Dendritic cell treated with granulocyte-macrophage colony-stimulating factor and Interleukin-4, amounts not matched to agents 40 ng/mL and 50 ng/mL, for 4 days (primary cell): ENCODE data around the gene EIF5B.
"Not testable (repeated sequence)": the region's sequence is repeated elsewhere in the genome, so short reads cannot be mapped to it uniquely, and the experiment has no call there.

Source experiments
- H3K27ac Mint-ChIP-seq: one replicate; pipeline ENCODE4 v1.8.0; 2022; ENCODE audit warnings: mild to moderate bottlenecking, mixed read lengths
- H3K27me3 Mint-ChIP-seq: one replicate; pipeline ENCODE4 v1.8.0; 2022; ENCODE audit warnings: mild to moderate bottlenecking, mixed read lengths
- H3K36me3 Mint-ChIP-seq: one replicate; pipeline ENCODE4 v1.8.0; 2022; ENCODE audit warnings: low read depth, mixed read lengths
- H3K4me1 Mint-ChIP-seq: one replicate; pipeline ENCODE4 v1.8.0; 2022; ENCODE audit warnings: low read depth, mixed read lengths
- H3K4me3 Mint-ChIP-seq: one replicate; pipeline ENCODE4 v1.8.0; 2022; ENCODE audit warnings: mild to moderate bottlenecking, moderate library complexity, mixed read lengths
- H3K9me3 Mint-ChIP-seq: one replicate; pipeline ENCODE4 v1.8.0; 2022; ENCODE audit warnings: mixed read lengths
- intact Hi-C: fragments of 100-400 bp; cut with micrococcal nuclease; formaldehyde crosslinking; loops from one replicate; pipeline ENCODE4 v1.15.0; 2022

EIF5B gene, protein sequence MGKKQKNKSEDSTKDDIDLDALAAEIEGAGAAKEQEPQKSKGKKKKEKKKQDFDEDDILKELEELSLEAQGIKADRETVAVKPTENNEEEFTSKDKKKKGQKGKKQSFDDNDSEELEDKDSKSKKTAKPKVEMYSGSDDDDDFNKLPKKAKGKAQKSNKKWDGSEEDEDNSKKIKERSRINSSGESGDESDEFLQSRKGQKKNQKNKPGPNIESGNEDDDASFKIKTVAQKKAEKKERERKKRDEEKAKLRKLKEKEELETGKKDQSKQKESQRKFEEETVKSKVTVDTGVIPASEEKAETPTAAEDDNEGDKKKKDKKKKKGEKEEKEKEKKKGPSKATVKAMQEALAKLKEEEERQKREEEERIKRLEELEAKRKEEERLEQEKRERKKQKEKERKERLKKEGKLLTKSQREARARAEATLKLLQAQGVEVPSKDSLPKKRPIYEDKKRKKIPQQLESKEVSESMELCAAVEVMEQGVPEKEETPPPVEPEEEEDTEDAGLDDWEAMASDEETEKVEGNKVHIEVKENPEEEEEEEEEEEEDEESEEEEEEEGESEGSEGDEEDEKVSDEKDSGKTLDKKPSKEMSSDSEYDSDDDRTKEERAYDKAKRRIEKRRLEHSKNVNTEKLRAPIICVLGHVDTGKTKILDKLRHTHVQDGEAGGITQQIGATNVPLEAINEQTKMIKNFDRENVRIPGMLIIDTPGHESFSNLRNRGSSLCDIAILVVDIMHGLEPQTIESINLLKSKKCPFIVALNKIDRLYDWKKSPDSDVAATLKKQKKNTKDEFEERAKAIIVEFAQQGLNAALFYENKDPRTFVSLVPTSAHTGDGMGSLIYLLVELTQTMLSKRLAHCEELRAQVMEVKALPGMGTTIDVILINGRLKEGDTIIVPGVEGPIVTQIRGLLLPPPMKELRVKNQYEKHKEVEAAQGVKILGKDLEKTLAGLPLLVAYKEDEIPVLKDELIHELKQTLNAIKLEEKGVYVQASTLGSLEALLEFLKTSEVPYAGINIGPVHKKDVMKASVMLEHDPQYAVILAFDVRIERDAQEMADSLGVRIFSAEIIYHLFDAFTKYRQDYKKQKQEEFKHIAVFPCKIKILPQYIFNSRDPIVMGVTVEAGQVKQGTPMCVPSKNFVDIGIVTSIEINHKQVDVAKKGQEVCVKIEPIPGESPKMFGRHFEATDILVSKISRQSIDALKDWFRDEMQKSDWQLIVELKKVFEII

GRCh38 chr2:99337113-99338028 lies at the start of gene EIF5B:
Gene EIF5B (plus strand): TSS chr2:99337389. CDS start chr2:99337555, 166 bp downstream.
- no peaks in the 10 kb centered on the region for H3K9me3 Mint-ChIP-seq
- peaks cover 11% of the 10 kb centered on the region for H3K36me3 Mint-ChIP-seq
- no peak within 1 kb of the TSS for H3K27ac Mint-ChIP-seq
- intact Hi-C loops: no loop called here
- no peak within 1 kb of the TSS for H3K4me3 Mint-ChIP-seq
- no peaks in the 10 kb centered on the region for H3K27me3 Mint-ChIP-seq
- H3K4me1 Mint-ChIP-seq: peaks cover 23% of the 10 kb centered on the region

GRCh38 chr2:99297994-99298393 lies 39.2 kb upstream of the EIF5B start:
- no peaks in the 10 kb centered on the region for H3K9me3 Mint-ChIP-seq
- no peak overlapping the region for H3K27ac Mint-ChIP-seq
- H3K4me1 Mint-ChIP-seq: no peaks in the 10 kb centered on the region
- H3K27me3 Mint-ChIP-seq: no peaks in the 10 kb centered on the region
- peaks cover 12% of the 10 kb centered on the region for H3K36me3 Mint-ChIP-seq
- H3K4me3 Mint-ChIP-seq: no peak overlapping the region
- intact Hi-C loops: no loop called here

GRCh38 chr2:99299580-99299979 lies 37.6 kb upstream of the EIF5B start:
- intact Hi-C loops: no loop called here
- Mint-ChIP-seq H3K27ac (no peak overlapping the region), H3K36me3 (peaks cover 27% of the 10 kb centered on the region), H3K9me3 (no peaks in the 10 kb centered on the region), H3K4me1 (no peaks in the 10 kb centered on the region), H3K27me3 (no peaks in the 10 kb centered on the region), H3K4me3 (no peak overlapping the region)

- H3K27me3 Mint-ChIP-seq, H3K4me1 Mint-ChIP-seq, H3K4me3 Mint-ChIP-seq, H3K9me3 Mint-ChIP-seq, intact Hi-C loops, H3K27ac Mint-ChIP-seq: not testable (repeated sequence)
- peaks cover 32% of the 10 kb centered on the region for H3K36me3 Mint-ChIP-seq
Observed at GRCh38 chr2:99301097-99301496, 36.1 kb upstream of the EIF5B start, which contains the start of gene LYG1. Gene LYG1 (minus strand): TSS chr2:99301197. CDS start chr2:99295670, 5,527 bp downstream.

- Mint-ChIP-seq H3K36me3 (peaks cover 57% of the 10 kb centered on the region), H3K27me3 (no peaks in the 10 kb centered on the region)
- intact Hi-C loops: no loop called here
Observed at GRCh38 chr2:99317161-99317872, 19.9 kb upstream of the EIF5B start.

DNA sequence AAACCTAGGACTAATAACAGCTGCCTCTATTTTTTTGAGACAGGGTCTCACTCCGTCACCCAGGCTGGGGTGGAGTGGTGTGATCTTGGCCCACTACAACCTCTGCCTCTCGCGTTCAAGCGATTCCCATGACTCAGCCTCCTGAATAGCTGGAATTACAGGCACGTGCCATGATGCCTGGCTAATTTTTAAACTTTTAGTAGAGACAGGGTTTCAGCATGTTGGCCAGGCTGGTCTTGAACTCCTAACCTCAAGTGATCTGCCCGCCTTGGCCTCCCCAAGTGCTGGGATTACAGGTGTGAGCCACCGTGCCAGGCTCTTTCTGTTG lies 19.4 kb upstream of the EIF5B start:
- peaks cover 61% of the 10 kb centered on the region for H3K36me3 Mint-ChIP-seq
- H3K27me3 Mint-ChIP-seq, H3K27ac Mint-ChIP-seq, H3K9me3 Mint-ChIP-seq, H3K4me1 Mint-ChIP-seq, H3K4me3 Mint-ChIP-seq, intact Hi-C loops: not testable (repeated sequence)

More at GRCh38 chr2:99317161-99317872, 19.9 kb upstream of the EIF5B start:
- no peaks in the 10 kb centered on the region for H3K4me1 Mint-ChIP-seq
- no peak overlapping the region for H3K4me3 Mint-ChIP-seq
- no peak overlapping the region for H3K27ac Mint-ChIP-seq
- no peaks in the 10 kb centered on the region for H3K9me3 Mint-ChIP-seq

GRCh38 chr2:99325384-99325783 lies 11.8 kb upstream of the EIF5B start:
- Mint-ChIP-seq H3K27me3 (no peaks in the 10 kb centered on the region), H3K36me3 (peaks cover 98% of the 10 kb centered on the region), H3K27ac (no peak overlapping the region), H3K4me1 (no peaks in the 10 kb centered on the region), H3K4me3 (no peak overlapping the region), H3K9me3 (no peaks in the 10 kb centered on the region)
- intact Hi-C loops: no loop called here

- Mint-ChIP-seq H3K27ac (no peak within 1 kb of the TSS), H3K9me3 (no peaks in the 10 kb centered on the region), H3K4me1 (peaks cover 23% of the 10 kb centered on the region), H3K27me3 (no peaks in the 10 kb centered on the region), H3K4me3 (no peak within 1 kb of the TSS), H3K36me3 (peaks cover 20% of the 10 kb centered on the region)
- intact Hi-C loops: loop anchor here (1.0 kb wide), 1 partner anchor 154 kb away; the partner anchor contains the start of gene REV1
Observed at GRCh38 chr2:99335911-99336803, 1.0 kb upstream of the EIF5B start, which contains the start of gene TXNDC9. Gene TXNDC9 (minus strand): TSS chr2:99336333. CDS start chr2:99333210, 3,123 bp downstream.

GRCh38 chr2:99336804-99337112 lies 431 bp upstream of the EIF5B start:
- H3K4me3 Mint-ChIP-seq: no peak overlapping the region
- H3K27ac Mint-ChIP-seq: no peak overlapping the region
- peaks cover 23% of the 10 kb centered on the region for H3K4me1 Mint-ChIP-seq
- H3K27me3 Mint-ChIP-seq: no peaks in the 10 kb centered on the region
- intact Hi-C loops: loop anchor here (1.0 kb wide), 1 partner anchor 154 kb away; the partner anchor contains the start of gene REV1
- H3K36me3 Mint-ChIP-seq: peaks cover 14% of the 10 kb centered on the region
- H3K9me3 Mint-ChIP-seq: no peaks in the 10 kb centered on the region

GRCh38 chr2:99338029-99338585 lies 918 bp downstream of the EIF5B start:
- intact Hi-C loops: no loop called here
- no peaks in the 10 kb centered on the region for H3K27me3 Mint-ChIP-seq
- no peak overlapping the region for H3K4me3 Mint-ChIP-seq
- H3K27ac Mint-ChIP-seq: no peak overlapping the region
- no peaks in the 10 kb centered on the region for H3K9me3 Mint-ChIP-seq
- H3K36me3 Mint-ChIP-seq: peaks cover 11% of the 10 kb centered on the region
- peaks cover 23% of the 10 kb centered on the region for H3K4me1 Mint-ChIP-seq

- Mint-ChIP-seq H3K4me3 (no peak overlapping the region), H3K27ac (no peak overlapping the region), H3K27me3 (no peaks in the 10 kb centered on the region), H3K36me3 (peaks cover 25% of the 10 kb centered on the region), H3K4me1 (peaks cover 6% of the 10 kb centered on the region), H3K9me3 (no peaks in the 10 kb centered on the region)
- intact Hi-C loops: no loop called here
Observed at GRCh38 chr2:99340669-99341236, 3.6 kb downstream of the EIF5B start.
